ENCODE results near the gene PPM1L.

The PPM1L gene

DNA sequence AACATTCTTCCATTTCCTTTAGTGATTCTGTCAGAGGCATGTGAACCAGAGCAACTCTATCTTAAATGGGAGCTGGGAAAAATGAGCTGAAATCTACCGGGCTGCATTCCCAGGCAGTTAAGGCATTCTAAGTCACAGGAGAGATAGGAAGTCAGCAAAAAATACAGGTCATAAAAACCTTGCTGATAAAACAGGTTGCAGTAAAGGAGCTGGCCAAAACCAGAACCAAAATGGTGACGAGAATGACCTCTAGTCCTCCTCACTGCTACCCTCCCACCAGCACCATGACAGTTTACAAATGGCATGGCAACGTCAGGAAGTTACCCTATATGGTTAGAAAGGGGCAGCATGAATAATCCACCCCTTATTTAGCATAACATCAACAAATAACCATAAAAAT is 282.7 kb downstream of the PPM1L start:
- TF ChIP-seq REST (IDR thresholded peaks at IDR 0.05; ENCODE audit: insufficient replicate concordance, low read depth) (no peak), SPI1 (IDR thresholded peaks at IDR 0.05; ENCODE audit: borderline replicate concordance, low read depth) (no peak), GABPA (IDR thresholded peaks at IDR 0.05; ENCODE audit: low read depth) (no peak), CTCF (IDR thresholded peaks at IDR 0.05; ENCODE audit: insufficient read depth, low read length) (no peak), POLR2AphosphoS5 (IDR thresholded peaks at IDR 0.05; ENCODE audit: low read depth) (no peak)
- no peak overlapping the region for H3K4me3 ChIP-seq (replicated peaks; ENCODE audit: insufficient read depth, low read length)
- DNase-seq (ENCODE audit: low read depth in 1 of 2, low spot score in 1 of 2), result no peak

GRCh38 chr3:161042023-161042501 is 286.0 kb downstream of the PPM1L start:
- H3K27ac ChIP-seq (replicated peaks), result no peak overlapping the region
- H3K4me3 ChIP-seq (replicated peaks; ENCODE audit: insufficient read depth, low read length), result no peak overlapping the region
- TF ChIP-seq SPI1 (IDR thresholded peaks at IDR 0.05; ENCODE audit: borderline replicate concordance, low read depth) (no peak), CTCF (IDR thresholded peaks at IDR 0.05; ENCODE audit: insufficient read depth, low read length) (no peak), REST (IDR thresholded peaks at IDR 0.05; ENCODE audit: insufficient replicate concordance, low read depth) (no peak), GABPA (IDR thresholded peaks at IDR 0.05; ENCODE audit: low read depth) (no peak), POLR2AphosphoS5 (IDR thresholded peaks at IDR 0.05; ENCODE audit: low read depth) (no peak)
- H3K27me3 ChIP-seq (ENCODE audit: insufficient read depth, poor library complexity, severe bottlenecking), result no peaks in the 10 kb centered on the region
- no peak for DNase-seq (ENCODE audit: low read depth in 1 of 2, low spot score in 1 of 2)

More for the DNA sequence above, 282.7 kb downstream of the PPM1L start:
- no peak overlapping the region for H3K27ac ChIP-seq (replicated peaks)
- H3K27me3 ChIP-seq (ENCODE audit: insufficient read depth, poor library complexity, severe bottlenecking), result no peaks in the 10 kb centered on the region

GRCh38 chr3:161043336-161044035 is 287.5 kb downstream of the PPM1L start:
- no peak for DNase-seq (ENCODE audit: low read depth in 1 of 2, low spot score in 1 of 2)
- Histone ChIP-seq H3K4me3 (replicated peaks; ENCODE audit: insufficient read depth, low read length) (no peak overlapping the region), H3K27me3 (ENCODE audit: insufficient read depth, poor library complexity, severe bottlenecking) (no peaks in the 10 kb centered on the region), H3K27ac (replicated peaks) (no peak overlapping the region)
- TF ChIP-seq GABPA (IDR thresholded peaks at IDR 0.05; ENCODE audit: low read depth) (no peak), POLR2AphosphoS5 (IDR thresholded peaks at IDR 0.05; ENCODE audit: low read depth) (no peak), REST (IDR thresholded peaks at IDR 0.05; ENCODE audit: insufficient replicate concordance, low read depth) (no peak), CTCF (IDR thresholded peaks at IDR 0.05; ENCODE audit: insufficient read depth, low read length) (no peak), SPI1 (IDR thresholded peaks at IDR 0.05; ENCODE audit: borderline replicate concordance, low read depth) (no peak)
